GM18499 (cell line): ENCODE measurements around the gene ITGB5.

Experiments used
- ATAC-seq: cut with Tn5 transposase; IDR thresholded peaks from one replicate; pipeline ENCODE4 v1.9.1; 2021; ENCODE audit warnings: moderate number of reproducible peaks; ENCODE audit not compliant: insufficient read depth, unreplicated experiment

Gene ITGB5

GRCh38 chr3:124887177-124887931 lies at the start of gene ITGB5:
Gene ITGB5 (minus strand): TSS chr3:124887365. CDS start chr3:124887000, 365 bp downstream.
- ATAC-seq: no peak

DNA sequence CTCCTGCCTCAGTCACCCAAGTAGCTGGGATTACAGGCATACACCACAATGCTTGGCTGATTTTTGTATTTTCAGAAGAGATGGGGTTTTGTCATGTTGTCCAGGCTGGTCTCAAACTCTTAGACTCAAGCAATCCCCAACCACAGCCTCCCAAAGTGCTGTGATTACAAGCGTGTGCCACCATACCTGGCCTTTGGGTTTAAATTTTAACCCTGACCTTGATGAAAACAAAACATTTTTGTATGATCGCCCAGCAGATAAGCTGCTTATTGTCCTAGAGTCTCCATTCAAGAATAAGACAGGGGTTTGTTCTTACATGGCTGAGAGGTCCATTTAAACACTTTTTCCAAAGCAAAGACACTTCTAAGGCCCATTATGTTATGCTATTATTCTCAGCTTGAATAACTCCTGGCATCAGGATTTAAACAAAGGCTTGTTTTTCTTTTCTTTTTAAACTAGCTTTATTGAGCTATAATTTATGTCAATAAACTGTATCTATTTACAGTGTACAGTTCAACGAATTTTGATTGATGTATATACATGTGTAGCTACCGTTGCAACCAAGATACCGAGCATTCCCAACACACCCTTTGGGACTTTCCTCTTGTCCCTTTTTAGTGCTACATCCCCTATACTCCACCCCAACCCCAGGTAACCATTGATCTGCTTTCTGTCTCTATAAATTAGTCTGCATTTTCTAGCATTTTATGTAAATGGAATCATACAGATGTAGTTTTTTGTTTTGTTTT lies 48.8 kb upstream of the ITGB5 start:
- ATAC-seq: no peak

DNA sequence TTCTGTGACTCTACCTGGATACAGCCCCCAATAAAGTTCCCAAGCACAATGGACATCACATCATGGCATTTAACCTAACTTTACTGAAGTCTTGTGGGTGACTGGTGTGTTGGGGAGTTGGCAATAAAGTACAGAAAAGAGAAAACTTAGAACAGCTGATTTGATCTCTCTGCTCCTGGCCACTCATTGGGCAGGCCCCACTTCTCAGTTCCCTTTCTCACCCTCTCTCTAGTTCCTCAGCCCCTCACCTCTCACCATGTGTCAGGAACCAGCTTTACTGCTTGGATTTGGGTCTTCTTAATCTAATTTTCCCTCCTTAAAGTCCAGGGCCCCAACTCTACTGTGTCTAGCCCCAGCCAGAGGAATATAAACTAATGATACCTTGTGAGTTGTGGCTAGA lies 48.1 kb upstream of the ITGB5 start:
- ATAC-seq: no peak

DNA sequence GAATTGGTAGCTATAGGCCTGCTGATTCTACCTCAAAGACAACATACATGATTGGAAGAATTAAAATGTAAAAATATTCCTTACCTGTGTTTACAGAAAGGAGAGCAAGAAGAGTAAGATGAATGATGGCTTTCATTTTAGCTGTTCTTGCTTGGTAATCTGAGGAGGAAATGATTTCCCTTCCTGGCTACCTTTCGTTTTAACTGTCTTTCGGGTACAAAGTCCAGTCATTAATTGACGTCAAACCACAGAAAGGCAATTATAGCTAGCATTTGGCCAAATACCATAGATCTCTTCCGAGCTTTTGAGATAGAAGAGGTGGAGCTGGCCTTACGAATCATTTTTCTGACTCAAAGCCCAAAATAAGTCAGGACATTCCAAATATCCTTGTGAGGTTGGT lies 47.4 kb upstream of the ITGB5 start, which contains the start of gene MUC13:
TSS of gene MUC13 (minus strand) at position 175 of the 400 bp plus-strand sequence. CDS start at position 136, 39 bp downstream.
- ATAC-seq: no peak

GRCh38 chr3:124928333-124929202 lies 41.4 kb upstream of the ITGB5 start:
- no peak for ATAC-seq

DNA sequence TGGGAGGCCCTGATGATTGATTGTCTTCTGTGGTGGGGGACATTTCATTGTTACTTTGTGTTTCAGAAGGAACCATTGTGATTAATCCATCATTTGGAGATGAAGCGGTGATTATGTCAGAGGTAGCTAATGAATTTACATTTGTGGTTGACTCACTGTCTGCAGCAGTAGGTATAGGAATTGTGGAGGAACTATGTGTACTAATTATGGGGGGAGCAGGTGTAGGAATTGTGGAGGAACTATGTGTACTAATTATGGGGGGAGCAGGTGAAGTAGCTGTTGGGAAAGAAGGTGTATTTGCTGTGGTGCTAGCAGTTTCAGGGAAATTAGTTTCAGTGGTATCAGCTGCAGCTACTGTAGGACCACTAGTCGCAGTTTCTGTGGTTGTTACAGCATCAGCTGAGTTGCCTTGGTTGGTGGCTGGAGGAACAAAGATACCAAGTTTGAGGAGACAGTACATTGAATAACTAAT lies 40.4 kb upstream of the ITGB5 start:
- ATAC-seq: no peak

GRCh38 chr3:124926426-124927101 lies 39.4 kb upstream of the ITGB5 start:
- ATAC-seq: no peak

- ATAC-seq: no peak
These were observed 37.6 kb upstream of the ITGB5 start for GRCh38 chr3:124924741-124925140.

GRCh38 chr3:124923833-124924232 lies 36.7 kb upstream of the ITGB5 start:
- no peak for ATAC-seq

GRCh38 chr3:124920718-124921117 lies 33.6 kb upstream of the ITGB5 start:
- ATAC-seq: no peak

DNA sequence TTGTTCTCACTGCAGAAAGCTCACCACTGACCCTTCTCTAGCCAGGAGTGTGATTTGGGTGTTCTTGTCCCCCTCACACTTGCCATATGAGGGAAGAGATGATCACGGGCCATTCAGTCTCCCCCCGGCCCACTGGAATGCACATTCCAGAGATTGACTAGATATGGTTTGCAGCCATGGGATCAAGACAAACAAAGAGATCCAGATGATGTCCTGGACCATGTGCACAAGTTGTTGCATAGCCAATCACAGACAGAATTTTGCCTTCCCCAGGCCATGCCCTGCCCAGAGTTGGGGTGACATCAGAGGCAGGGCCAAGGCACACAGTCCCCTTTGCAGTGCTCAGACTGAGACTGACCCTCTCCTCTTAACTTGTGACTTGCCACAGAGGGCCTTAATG lies 32.6 kb upstream of the ITGB5 start:
- ATAC-seq: no peak

- ATAC-seq: no peak
These were observed 31.4 kb upstream of the ITGB5 start for GRCh38 chr3:124918524-124918923.

- ATAC-seq: no peak
These were observed 29.8 kb upstream of the ITGB5 start for GRCh38 chr3:124916837-124917409.

GRCh38 chr3:124915254-124915653 lies 28.1 kb upstream of the ITGB5 start:
- ATAC-seq: no peak

GRCh38 chr3:124907957-124908356 lies 20.8 kb upstream of the ITGB5 start:
- no peak for ATAC-seq

DNA sequence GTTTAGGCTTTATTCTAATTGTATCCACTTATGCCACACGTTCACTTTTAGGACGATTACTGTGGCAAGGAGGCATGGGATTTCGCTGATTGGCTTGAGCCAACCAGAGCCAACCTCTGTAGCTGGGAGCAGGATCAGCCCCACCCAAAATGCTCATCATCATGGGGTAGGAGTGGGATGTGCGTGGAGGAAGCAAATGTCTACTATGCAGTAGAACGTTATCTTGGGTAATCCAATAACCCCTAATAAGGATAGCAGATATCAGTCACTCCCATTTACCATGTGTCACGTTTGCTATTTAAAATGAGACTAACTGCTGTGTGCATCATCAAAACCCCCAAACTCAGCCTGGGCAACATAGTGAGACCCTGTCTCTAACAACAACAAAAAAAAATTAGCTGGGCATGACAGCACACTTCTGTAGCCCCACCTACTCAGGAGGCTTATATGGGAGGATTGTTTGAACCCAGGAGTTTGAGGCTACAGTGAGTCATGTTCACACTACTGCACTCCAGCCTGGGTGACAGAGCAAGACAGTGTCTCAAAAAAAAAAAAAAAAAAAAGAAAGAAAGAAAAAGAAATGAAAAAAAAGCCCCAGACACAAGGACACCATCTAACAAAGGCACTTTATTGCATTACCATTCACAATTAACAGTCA lies 17.8 kb upstream of the ITGB5 start:
- ATAC-seq: no peak

DNA sequence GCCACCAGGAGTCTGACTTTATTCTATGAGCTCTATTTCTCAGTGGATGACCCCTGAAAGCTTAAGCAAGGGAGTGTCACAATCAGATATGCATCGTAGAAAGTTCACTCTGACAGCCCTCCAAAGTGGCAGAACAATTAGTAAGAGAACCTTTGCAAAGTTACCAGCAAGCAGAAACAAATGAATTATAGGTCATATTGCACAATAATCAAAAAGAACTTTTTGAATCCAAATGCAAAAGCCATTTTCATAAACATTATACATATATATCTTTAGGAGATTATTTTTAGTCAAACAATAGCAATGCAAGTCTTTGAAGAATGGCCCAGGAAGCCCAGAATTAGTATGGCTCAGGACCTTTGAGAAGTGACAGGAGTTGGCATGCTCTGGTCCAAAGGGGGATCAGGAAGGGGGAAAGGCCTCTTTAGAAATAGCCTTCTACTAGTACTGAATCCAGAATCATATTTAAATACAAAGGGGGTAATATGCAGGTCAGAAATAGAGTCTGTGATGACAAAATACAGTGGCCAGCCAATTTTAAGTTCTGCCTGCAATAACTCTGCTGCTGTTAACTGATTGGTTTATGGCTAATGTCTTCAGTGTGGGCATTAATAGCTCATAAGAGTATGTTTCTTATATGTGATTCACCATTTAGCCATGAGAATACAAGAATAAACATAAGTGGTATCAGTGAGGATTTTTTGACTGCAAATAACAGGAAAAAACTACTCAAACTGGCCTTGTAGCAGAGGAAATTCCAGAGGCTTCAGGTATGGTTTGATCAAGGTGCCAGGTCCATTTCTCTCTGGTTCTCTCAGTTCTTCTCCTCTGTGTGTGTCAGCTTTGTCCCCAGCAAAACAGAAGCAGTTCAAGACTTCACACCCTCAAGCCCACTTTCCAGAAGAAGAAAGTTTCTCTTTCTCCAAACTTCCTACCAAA lies 17.0 kb upstream of the ITGB5 start:
- ATAC-seq: no peak
